ENCODE data around the gene PRPSAP1.
A peak's percentile ranks its signal among the peaks of the same experiment; 100 is the strongest.
"Not testable (repeated sequence)": the region's sequence is repeated elsewhere in the genome, so short reads cannot be mapped to it uniquely, and the experiment has no call there.

PRPSAP1 gene

GRCh38 chr17:76268991-76269981 lies 84.4 kb downstream of the PRPSAP1 start:
- H3K4me3 ChIP-seq (ENCODE audit: low read depth, low read length): no peak overlapping the region
- H3K4me1 ChIP-seq: peaks cover 2% of the 10 kb centered on the region; the same call in 1 of the 2 replicates
- no peak for DNase-seq

DNA sequence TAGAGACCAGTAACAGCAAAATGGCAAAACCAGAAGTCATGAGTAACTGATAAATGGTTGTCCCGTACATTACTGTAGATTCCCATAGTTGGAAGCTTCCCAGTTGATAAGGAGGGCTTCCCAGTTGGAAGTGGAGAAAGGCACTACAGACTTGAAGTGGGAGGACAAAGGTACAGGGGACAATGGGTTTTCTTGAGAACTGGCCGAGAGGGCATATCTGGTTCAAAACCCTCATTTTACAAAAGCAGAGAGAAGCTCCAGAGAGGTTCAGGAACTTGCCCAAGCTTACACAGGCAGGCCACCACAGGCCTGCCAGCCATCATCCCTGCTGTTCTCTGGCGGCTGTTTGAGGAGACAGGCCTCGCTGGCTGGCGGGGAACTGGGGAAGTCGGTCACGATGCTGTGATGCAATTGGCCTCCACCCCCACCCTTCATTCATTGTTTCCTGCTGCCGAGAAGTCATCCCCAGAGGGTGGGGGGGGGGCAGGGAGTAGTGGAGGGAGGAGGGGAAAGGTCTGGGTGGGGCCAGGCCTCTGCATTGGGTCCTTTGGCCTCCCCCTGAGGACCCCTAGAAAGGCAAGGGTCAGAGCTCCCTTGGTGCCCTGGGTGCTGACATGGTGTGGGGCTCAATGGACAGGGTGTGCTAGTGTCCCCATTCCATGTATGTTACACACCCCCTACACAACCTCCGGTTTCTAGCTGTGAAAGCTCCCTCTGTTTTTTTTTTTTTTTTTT lies 85.5 kb downstream of the PRPSAP1 start:
- DNase-seq: no peak
- Histone ChIP-seq H3K4me1 (peaks cover 2% of the 10 kb centered on the region; the same call in 1 of the 2 replicates), H3K27me3 (no peaks in the 10 kb centered on the region), H3K4me3 (ENCODE audit: low read depth, low read length) (no peak overlapping the region), H3K9me3 (no peaks in the 10 kb centered on the region), H3K36me3 (no peaks in the 10 kb centered on the region; the same call in 1 of the 2 replicates)
- TF ChIP-seq, protein P1, sequence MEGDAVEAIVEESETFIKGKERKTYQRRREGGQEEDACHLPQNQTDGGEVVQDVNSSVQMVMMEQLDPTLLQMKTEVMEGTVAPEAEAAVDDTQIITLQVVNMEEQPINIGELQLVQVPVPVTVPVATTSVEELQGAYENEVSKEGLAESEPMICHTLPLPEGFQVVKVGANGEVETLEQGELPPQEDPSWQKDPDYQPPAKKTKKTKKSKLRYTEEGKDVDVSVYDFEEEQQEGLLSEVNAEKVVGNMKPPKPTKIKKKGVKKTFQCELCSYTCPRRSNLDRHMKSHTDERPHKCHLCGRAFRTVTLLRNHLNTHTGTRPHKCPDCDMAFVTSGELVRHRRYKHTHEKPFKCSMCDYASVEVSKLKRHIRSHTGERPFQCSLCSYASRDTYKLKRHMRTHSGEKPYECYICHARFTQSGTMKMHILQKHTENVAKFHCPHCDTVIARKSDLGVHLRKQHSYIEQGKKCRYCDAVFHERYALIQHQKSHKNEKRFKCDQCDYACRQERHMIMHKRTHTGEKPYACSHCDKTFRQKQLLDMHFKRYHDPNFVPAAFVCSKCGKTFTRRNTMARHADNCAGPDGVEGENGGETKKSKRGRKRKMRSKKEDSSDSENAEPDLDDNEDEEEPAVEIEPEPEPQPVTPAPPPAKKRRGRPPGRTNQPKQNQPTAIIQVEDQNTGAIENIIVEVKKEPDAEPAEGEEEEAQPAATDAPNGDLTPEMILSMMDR (IDR thresholded peaks at IDR 0.05; ENCODE audit: low read depth, low read length): no peak

More at GRCh38 chr17:76268991-76269981, 84.4 kb downstream of the PRPSAP1 start:
- TF ChIP-seq, protein P1 (IDR thresholded peaks at IDR 0.05; ENCODE audit: low read depth, low read length): no peak
- no peaks in the 10 kb centered on the region; the same call in 1 of the 2 replicates for H3K36me3 ChIP-seq
- H3K9me3 ChIP-seq: no peaks in the 10 kb centered on the region
- no peaks in the 10 kb centered on the region for H3K27me3 ChIP-seq

- H3K4me3 ChIP-seq (ENCODE audit: low read depth, low read length); H3K9me3 ChIP-seq; H3K36me3 ChIP-seq; H3K27me3 ChIP-seq; H3K4me1 ChIP-seq; DNase-seq: not testable (repeated sequence)
These were observed 86.1 kb downstream of the PRPSAP1 start for GRCh38 chr17:76267581-76268001.

GRCh38 chr17:76267051-76267576 lies 86.6 kb downstream of the PRPSAP1 start:
- no peaks in the 10 kb centered on the region; the same call in 1 of the 2 replicates for H3K36me3 ChIP-seq
- TF ChIP-seq, protein P1 (IDR thresholded peaks at IDR 0.05; ENCODE audit: low read depth, low read length): no peak
- no peak for DNase-seq
- peak overlapping the region; percentile 79; the same call in 1 of the 2 replicates for H3K4me3 ChIP-seq (ENCODE audit: low read depth, low read length)
- H3K4me1 ChIP-seq: peaks cover 2% of the 10 kb centered on the region; the same call in 1 of the 2 replicates
- no peaks in the 10 kb centered on the region for H3K9me3 ChIP-seq
- no peaks in the 10 kb centered on the region for H3K27me3 ChIP-seq

- no peak for DNase-seq
- Histone ChIP-seq H3K4me3 (ENCODE audit: low read depth, low read length) (peak overlapping the region; percentile 79), H3K4me1 (peaks cover 2% of the 10 kb centered on the region; the same call in 1 of the 2 replicates), H3K27me3 (no peaks in the 10 kb centered on the region), H3K9me3 (no peaks in the 10 kb centered on the region), H3K36me3 (no peaks in the 10 kb centered on the region; the same call in 1 of the 2 replicates)
- TF ChIP-seq, protein P1 (IDR thresholded peaks at IDR 0.05; ENCODE audit: low read depth, low read length): no peak
These were observed 87.3 kb downstream of the PRPSAP1 start for GRCh38 chr17:76266244-76266938.

Measured in BE2C (cell line).